Effector memory CD4-positive, alpha-beta T cell (primary cell): ENCODE results near the gene SPTB.

Source experiments
- DNase-seq, 3 donors: peaks; one replicate each; pipeline ENCODE4 v3.0.0-alpha.2; 2020
- H3K27ac ChIP-seq: 2 replicates; pipeline ENCODE4 v1.7.0; 2013; ENCODE audit warnings: mild to moderate bottlenecking, low read length, moderate library complexity; ENCODE audit not compliant: insufficient read depth, poor library complexity, severe bottlenecking
- H3K27me3 ChIP-seq: replicated peaks from 2 replicates; pipeline ENCODE4 v1.7.0; 2013; ENCODE audit warnings: mild to moderate bottlenecking, low read length; ENCODE audit not compliant: insufficient read depth, control insufficient read depth, poor library complexity, severe bottlenecking
- H3K36me3 ChIP-seq: 2 replicates; pipeline ENCODE4 v1.7.0; 2013; ENCODE audit warnings: mild to moderate bottlenecking, low read length, moderate library complexity; ENCODE audit not compliant: control insufficient read depth, insufficient read depth
- H3K4me1 ChIP-seq: 2 replicates; pipeline ENCODE4 v1.7.0; 2013; ENCODE audit warnings: low read length, mild to moderate bottlenecking; ENCODE audit not compliant: control insufficient read depth, insufficient read depth, poor library complexity, severe bottlenecking
- H3K4me3 ChIP-seq: 2 replicates; pipeline ENCODE4 v1.7.0; 2013; ENCODE audit warnings: low read length, low read depth, mild to moderate bottlenecking; ENCODE audit not compliant: insufficient read depth, poor library complexity, severe bottlenecking
- H3K9me3 ChIP-seq: 2 replicates; pipeline ENCODE4 v1.7.0; 2013; ENCODE audit warnings: mild to moderate bottlenecking, low read length, moderate library complexity; ENCODE audit not compliant: control insufficient read depth

Gene SPTB

DNA sequence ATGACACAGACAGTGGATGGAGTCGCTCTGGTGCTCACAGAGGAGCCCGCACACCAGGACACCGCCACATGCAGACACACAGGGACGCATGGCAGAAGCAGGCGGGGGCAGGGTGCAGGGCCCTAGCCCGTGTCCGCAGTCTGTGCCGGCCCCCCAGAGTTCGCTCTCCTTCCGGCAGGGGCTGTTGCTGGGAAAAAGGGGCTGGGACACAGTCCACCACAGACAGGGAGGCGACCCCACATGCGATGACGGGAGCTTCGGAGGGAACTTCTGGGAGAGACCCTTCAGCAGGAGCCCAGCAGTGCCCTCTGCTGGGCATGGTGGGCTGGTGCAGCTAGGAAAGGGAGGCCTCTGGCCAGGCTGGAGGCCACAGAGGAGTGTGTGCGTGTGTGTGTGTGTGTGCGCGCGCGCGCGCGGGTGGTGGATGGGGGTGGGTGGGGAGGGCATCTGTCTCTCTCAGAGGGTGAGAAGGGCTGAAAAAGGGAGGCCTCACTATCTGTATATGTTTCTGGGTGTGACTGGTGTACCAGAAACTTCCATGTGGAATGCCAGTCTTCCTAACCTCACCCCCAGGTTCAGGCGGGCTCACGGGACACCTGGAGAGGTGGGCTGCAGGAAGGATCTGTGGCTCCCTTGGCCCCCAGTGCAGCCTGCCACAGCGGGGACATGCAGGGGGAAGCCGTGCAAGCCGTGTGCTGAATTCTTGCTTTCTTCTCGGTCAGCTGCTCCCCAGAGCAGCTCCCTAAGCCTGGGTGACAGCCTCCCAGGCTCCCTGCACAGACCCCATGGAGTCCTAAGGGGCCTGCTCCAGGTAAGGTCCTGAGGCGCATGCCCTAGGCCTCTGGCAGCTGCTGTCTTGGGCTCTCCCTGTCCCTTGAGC is 114.8 kb downstream of the SPTB start:
- H3K4me1 ChIP-seq = peaks cover 42% of the 10 kb centered on the region
- peak overlapping the region; percentile 46 for H3K27ac ChIP-seq
- H3K27me3 ChIP-seq = no peaks in the 10 kb centered on the region
- peak overlapping the region; percentile 26 for H3K4me3 ChIP-seq
- peak; percentile 44 to 58 (median 48) for DNase-seq
- H3K36me3 ChIP-seq = no peaks in the 10 kb centered on the region
- H3K9me3 ChIP-seq = no peaks in the 10 kb centered on the region

DNA sequence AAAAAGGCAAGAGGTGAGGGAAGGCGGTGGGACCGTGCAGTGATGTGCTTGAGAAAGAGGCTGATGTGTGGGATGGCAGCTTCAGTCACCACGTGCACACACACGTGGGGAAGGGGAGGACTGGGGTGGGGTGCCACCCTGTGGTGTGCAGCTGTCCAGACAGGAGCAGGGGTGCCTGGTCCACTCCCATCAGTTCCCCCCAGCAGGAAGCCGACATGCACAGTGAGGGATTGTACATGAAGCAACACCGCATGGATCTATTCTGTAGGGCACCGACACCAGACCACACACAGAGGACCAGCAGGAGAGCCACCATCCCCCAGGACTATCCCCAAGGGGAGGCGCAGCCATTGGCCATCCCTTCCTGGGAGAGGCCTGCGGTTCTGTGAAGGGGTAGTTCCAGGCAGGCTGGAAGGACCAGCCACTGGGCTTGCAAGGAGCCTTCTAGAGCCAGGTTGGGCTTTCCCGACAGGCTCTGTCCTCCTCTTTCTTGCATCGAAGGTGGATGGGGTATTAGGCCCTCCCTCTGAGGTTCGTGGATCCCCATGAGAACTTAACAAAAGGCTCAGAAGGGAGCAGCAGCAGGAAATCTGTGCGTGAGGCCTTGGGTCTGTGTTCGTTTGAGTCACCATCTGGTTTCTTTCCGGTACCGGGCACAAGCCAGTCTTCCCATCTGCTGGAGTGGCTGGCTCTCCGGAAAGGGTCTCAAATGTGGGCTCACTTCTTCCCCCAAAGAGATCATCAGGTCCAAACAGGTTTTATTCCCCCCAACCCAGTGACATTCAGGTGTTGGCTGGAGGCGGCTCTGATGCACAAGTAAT is 115.7 kb downstream of the SPTB start:
- H3K9me3 ChIP-seq = no peaks in the 10 kb centered on the region
- H3K4me3 ChIP-seq = no peak overlapping the region
- no peaks in the 10 kb centered on the region for H3K27me3 ChIP-seq
- H3K36me3 ChIP-seq = no peaks in the 10 kb centered on the region
- H3K27ac ChIP-seq = peak overlapping the region; percentile 46
- peaks cover 51% of the 10 kb centered on the region for H3K4me1 ChIP-seq
- DNase-seq = no peak

DNA sequence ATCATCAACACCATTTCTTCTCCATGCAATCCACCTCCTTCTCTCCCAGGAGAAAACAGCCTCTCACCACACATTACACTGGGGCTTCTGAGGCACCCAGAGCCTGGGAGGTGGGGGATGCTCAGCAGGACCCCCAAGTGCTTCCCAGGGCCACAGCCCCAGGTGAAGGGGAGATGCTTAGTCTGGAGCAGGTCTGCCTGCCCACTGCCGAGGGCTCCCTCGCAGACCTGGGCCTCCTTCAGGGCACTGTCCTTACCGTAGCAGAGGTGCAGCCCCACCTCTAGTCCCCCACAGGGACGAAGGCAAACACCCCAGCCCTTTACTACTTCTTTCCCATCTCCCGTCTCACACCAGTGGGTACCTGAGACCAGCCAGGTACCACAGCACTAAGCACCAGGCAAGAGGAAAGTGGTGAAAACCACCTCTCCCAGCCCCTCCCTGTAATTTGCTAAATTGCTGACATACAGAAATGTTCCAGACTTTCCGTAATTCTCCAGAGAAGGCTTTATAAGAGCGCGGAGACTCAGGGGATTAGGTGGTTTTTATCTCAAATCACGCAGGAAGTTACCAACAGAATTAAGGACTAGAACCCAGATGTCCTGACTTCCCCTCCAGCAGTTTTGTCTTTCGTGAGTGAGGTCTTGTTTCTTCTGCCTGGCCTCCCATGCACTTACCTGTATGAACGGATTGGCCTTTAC is 116.5 kb downstream of the SPTB start:
- H3K4me3 ChIP-seq = no peak overlapping the region
- H3K9me3 ChIP-seq = no peaks in the 10 kb centered on the region
- peaks cover 59% of the 10 kb centered on the region for H3K4me1 ChIP-seq
- no peak overlapping the region for H3K27ac ChIP-seq
- no peaks in the 10 kb centered on the region for H3K36me3 ChIP-seq
- H3K27me3 ChIP-seq = no peaks in the 10 kb centered on the region
- no peak for DNase-seq

DNA sequence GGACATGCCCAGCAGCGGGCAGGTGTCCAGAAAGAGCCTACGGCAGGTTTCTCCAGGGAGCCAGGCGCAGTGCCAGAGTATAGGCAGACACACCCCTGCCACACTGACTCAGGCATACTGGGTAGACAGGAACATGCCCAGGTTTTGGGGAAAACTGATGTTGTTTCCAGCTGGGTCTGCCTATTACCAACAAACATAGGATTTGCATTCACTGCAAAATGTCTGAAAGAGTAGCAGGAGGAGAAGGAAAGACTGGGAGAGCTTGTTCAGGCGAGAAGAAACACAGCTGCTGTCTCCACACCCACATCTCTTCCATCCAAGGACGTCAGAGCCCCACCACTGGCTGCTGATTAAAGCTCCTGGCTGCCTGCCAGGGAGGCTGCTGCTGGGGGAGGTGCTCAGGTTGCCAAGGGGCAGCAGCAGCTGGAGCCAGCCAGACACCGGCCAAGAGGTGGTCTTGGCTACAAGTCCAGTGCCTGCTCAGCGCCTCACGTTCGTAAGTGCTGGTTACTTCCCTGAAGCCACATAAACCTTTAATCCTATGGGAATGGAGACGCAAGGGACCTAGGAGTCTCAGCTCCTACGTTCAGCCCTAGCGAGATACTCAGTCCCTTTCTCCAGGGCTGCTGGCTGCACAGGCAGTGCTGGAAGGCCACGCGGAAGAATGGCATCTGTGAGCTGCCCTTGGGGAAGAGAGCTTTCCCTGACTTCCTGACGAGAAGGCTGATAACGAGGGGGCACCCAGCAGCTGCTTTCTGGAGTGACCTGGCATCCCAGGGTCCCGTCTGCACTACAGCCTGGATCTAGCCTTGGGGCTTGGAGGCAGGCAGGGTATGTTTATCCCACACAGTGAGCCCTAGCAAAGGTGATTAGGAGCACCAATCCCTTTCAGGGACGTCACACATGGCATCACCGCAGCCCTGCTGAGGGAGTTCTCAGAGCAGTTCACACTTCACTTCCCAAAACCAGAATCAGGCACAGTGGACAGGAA is 117.4 kb downstream of the SPTB start:
- H3K27me3 ChIP-seq = no peaks in the 10 kb centered on the region
- no peak overlapping the region for H3K4me3 ChIP-seq
- H3K9me3 ChIP-seq = no peaks in the 10 kb centered on the region
- H3K27ac ChIP-seq = no peak overlapping the region
- peaks cover 68% of the 10 kb centered on the region for H3K4me1 ChIP-seq
- H3K36me3 ChIP-seq = no peaks in the 10 kb centered on the region
- peak; percentile 20 to 43 (median 29) for DNase-seq

DNA sequence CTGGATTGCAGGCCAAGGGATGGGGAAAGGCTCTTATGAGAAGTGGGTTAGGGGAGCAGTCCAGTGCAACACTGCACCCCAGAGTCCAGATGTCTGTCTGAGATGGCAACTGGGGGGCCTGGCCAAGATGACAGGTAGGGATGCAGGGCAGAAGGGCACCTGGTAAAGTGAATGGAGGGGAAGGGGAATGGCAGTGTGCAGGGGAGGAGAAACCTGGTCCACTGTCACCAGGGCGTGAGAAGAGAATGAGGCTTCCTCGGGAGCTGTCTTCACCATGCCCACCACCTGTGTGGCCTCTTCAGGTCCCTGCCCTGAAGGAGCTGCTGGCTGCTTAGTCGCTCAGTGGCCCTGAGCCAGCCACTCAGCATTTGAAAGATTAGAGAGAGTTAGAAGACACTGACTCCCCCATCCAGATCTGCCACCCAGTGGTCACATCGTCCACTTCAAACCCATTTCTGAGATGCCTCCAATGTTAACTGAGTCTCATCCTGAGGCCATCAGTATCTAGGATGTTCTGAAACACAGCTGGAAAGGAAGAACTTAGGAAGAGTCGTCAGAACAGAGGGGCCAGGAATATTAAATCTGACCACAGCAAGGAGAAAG is 118.2 kb downstream of the SPTB start:
- DNase-seq = no peak
- H3K4me3 ChIP-seq = no peak overlapping the region
- no peaks in the 10 kb centered on the region for H3K27me3 ChIP-seq
- no peaks in the 10 kb centered on the region for H3K9me3 ChIP-seq
- no peak overlapping the region for H3K27ac ChIP-seq
- H3K4me1 ChIP-seq = peaks cover 76% of the 10 kb centered on the region
- H3K36me3 ChIP-seq = no peaks in the 10 kb centered on the region

DNA sequence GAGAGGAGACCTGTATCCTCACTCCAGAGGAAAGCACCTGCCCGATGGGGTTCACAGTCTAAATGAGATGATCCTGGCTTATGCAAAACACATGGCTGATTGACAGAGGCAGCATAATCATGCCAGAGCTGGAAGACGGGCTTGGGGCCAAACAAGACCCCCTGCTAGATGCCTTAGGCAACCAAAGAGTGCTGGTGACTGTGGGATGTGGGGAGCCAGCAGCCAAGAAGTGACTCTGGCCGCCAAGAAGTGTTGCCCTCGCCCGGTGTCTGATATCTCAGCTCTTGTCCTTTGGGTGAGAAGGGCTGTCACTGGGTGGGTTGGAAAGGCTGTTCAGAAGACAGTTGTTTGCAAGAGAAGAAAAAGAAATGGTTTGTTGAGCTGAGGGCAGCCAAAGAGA is 118.8 kb downstream of the SPTB start:
- no peaks in the 10 kb centered on the region for H3K27me3 ChIP-seq
- H3K36me3 ChIP-seq = no peaks in the 10 kb centered on the region
- peaks cover 78% of the 10 kb centered on the region for H3K4me1 ChIP-seq
- DNase-seq = no peak
- H3K9me3 ChIP-seq = no peaks in the 10 kb centered on the region
- H3K4me3 ChIP-seq = no peak overlapping the region
- H3K27ac ChIP-seq = no peak overlapping the region

DNA sequence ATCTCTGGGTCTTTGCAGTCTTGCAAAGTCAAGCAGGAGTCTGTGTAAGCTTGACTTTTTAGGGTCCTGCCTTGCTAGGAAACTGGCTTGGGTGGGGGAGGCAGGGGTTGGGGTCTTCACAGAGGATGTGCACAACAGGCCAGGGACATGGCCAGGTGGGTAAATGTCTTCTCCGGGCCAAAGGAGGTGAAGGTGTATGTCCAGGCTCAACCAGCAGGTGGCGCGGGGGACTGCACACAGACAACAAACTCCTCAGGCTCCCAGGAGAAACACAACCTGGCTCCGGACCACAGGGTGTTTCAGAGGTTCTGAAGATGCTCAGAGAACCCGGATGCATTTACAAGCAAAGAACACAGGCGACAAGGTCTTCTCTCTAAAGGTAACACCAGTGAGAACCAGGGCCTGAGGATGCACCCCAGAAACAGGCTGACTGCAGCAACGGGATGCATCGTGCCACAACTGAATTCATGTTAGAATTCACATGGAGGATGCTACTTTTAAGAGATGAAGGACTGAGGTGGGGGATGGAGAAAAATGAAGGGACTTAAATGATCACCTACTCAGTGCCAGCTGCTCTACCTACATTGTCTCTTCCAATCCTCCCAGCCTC is 119.5 kb downstream of the SPTB start:
- peak; percentile 37 to 56 (median 37) for DNase-seq
- Histone ChIP-seq H3K27me3 (no peaks in the 10 kb centered on the region), H3K27ac (no peak overlapping the region), H3K4me1 (peaks cover 82% of the 10 kb centered on the region), H3K9me3 (no peaks in the 10 kb centered on the region), H3K4me3 (no peak overlapping the region), H3K36me3 (no peaks in the 10 kb centered on the region)

DNA sequence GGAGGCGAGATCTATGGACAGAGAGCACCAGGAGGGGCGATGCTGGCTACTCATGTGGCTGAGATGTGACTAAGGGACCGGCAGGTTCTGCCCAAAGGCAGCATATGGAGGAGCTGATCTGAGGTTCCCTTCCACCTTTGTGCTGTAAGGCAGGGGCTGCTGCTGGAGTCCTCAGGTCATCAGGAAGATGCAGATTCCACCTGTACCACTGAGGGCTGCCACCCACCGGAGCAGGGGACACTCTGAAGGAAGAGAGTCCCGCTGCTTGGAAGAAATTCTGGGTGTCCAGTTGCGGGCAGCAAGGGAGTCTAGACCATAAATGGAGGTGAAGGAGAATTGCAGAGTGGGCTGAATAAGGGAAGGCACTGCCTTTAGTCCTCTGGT is 120.2 kb downstream of the SPTB start:
- Histone ChIP-seq H3K9me3 (no peaks in the 10 kb centered on the region), H3K36me3 (no peaks in the 10 kb centered on the region), H3K27ac (no peak overlapping the region), H3K27me3 (no peaks in the 10 kb centered on the region), H3K4me1 (peaks cover 87% of the 10 kb centered on the region), H3K4me3 (no peak overlapping the region)
- no peak for DNase-seq
